ENCODE data around the gene SNX21.

DNA sequence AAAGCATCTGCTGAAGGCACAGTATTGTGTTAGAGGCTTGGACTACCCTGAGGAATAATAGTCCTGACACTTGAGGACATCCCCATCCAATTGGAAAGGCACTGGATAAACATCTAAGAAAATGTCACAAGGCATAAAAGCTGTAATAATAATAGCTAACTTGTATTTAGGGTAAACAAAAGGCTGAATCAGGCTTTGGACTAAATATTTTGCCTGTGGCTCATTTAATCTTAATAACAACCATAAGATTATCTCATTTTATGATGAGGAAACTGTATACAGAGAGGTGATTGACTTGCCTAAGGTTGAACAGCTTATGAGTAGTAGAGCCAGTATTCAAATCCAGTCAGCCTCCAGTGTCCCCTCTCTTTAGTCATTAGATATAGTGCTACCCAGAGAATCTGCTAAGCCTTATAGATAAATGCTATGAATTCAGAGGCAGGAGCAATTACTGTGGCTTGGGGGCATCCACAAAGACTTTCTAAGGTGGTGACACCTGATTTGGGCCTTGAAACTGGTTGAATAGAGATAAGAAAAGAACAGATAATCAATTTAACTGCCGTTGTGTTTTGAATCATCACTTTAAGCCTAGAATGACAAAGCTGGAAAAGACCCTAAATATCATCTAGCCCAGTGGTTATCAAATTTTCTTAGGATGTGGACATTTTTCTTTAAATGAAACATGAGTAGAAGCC is 40.0 kb downstream of the SNX21 start:
- TF ChIP-seq, protein P1, sequence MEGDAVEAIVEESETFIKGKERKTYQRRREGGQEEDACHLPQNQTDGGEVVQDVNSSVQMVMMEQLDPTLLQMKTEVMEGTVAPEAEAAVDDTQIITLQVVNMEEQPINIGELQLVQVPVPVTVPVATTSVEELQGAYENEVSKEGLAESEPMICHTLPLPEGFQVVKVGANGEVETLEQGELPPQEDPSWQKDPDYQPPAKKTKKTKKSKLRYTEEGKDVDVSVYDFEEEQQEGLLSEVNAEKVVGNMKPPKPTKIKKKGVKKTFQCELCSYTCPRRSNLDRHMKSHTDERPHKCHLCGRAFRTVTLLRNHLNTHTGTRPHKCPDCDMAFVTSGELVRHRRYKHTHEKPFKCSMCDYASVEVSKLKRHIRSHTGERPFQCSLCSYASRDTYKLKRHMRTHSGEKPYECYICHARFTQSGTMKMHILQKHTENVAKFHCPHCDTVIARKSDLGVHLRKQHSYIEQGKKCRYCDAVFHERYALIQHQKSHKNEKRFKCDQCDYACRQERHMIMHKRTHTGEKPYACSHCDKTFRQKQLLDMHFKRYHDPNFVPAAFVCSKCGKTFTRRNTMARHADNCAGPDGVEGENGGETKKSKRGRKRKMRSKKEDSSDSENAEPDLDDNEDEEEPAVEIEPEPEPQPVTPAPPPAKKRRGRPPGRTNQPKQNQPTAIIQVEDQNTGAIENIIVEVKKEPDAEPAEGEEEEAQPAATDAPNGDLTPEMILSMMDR (IDR thresholded peaks at IDR 0.05): no peak
- no peak for TF ChIP-seq POLR2A (IDR thresholded peaks at IDR 0.05)
